Transverse colon (tissue), 4 donors: Measurements from ENCODE around the gene PIGB. TPM values are rescaled to one million over a fixed set of nuclear protein-coding genes. Genes with fewer than 3 reads are reported as not detected.

ENCODE experiments used
- DNase-seq: peaks from one replicate; pipeline ENCODE4 v3.0.0-alpha.2; 2019
- H3K27ac ChIP-seq, 4 donors: fragments of 200-600 bp; sonication (generic); 2 replicates each; pipeline ENCODE4 v1.5.1; 2016 to 2018; ENCODE audit warnings: inconsistent platforms in 4 of 4
- H3K27me3 ChIP-seq: fragments of 200-600 bp; sonication (generic); 2 replicates; pipeline ENCODE4 v1.5.1; 2017; ENCODE audit warnings: inconsistent platforms
- H3K36me3 ChIP-seq, 4 donors: fragments of 200-600 bp; sonication (generic); 2 replicates each; pipeline ENCODE4 v1.5.1; 2017 to 2019; ENCODE audit warnings: inconsistent platforms in 4 of 4
- H3K4me1 ChIP-seq, 4 donors: fragments of 200-600 bp; sonication (generic); 2 replicates each; pipeline ENCODE4 v1.5.1; 2017 to 2020; ENCODE audit warnings: inconsistent platforms in 4 of 4
- H3K4me3 ChIP-seq, 4 donors: fragments of 200-600 bp; sonication (generic); 1 replicate in 1 of 4; 2 replicates in 3 of 4; pipeline versions ENCODE4 v1.5.1 to v1.6.1; 2017 to 2019; ENCODE audit warnings: inconsistent platforms in 4 of 4
- H3K9me3 ChIP-seq, 2 donors: fragments of 200-600 bp; sonication (generic); 2 replicates each; pipeline ENCODE4 v1.5.1; 2017 to 2019; ENCODE audit warnings: inconsistent platforms in 2 of 2
- CTCF ChIP-seq, 5 experiments: fragments of 200-600 bp in 3 of 5; fragments of 450-650 bp in 2 of 5; sonication (generic) in 3 of 5; IDR thresholded peaks; 1 replicate in 2 of 5; 2 replicates in 3 of 5; pipeline ENCODE4 v1.5.1; 2016 to 2017; ENCODE audit warnings: antibody characterized with exemption in 5 of 5, inconsistent platforms in 3 of 5, mild to moderate bottlenecking in 2 of 5, moderate library complexity in 1 of 5
- EP300 ChIP-seq: sonication (generic); formaldehyde crosslinking; IDR thresholded peaks from one replicate; pipeline ENCODE4 v1.6.1; 2017; ENCODE audit warnings: antibody characterized with exemption, low read depth
- POLR2A ChIP-seq: fragments of 450-650 bp; IDR thresholded peaks from one replicate; pipeline ENCODE4 v1.6.1; 2016; ENCODE audit warnings: antibody characterized with exemption, mild to moderate bottlenecking, moderate library complexity
- POLR2AphosphoS5 ChIP-seq, 3 donors: sonication (generic); formaldehyde crosslinking; IDR thresholded peaks; one replicate each; pipeline ENCODE4 v1.6.1; 2016; ENCODE audit warnings: antibody characterized with exemption in 3 of 3
- WGBS, 2 donors: methylation state at CpG; one replicate each; pipeline ENCODE4 v1.1.5; 2018; ENCODE audit warnings: low coverage in 1 of 2; 5-methylcytosine and 5-hydroxymethylcytosine counted together
- in situ Hi-C, 4 donors: fragments of 200-750 bp; cut with MboI; loops; one replicate each; pipeline versions ENCODE4 v1.15.0 to v1.15.1; 2017; ENCODE audit warnings: low sequenced_read_pairs in 3 of 4, low pct_ligation_motif_present in 1 of 4, low pct_unique_long_range_greater_than_20kb in 1 of 4
- intact Hi-C: fragments of 100-400 bp; cut with DNase I; formaldehyde crosslinking; loops from one replicate; pipeline ENCODE4 v1.15.1; 2023; ENCODE audit warnings: low total_unique reads
- total RNA-seq, 4 donors: library from RNA; depleted of rRNA; stranded (reverse); fragments of >200 nt; gene quantifications; one replicate each; pipeline ENCODE4 v1.1.0, GENCODE V29; 2016

Gene PIGB
- total RNA-seq, 4 donors from 2014 or later = 0.60 to 15.3 (median 14.5) TPM

GRCh38 chr15:55379095-55379494 lies 60.1 kb downstream of the PIGB start:
- H3K4me1 ChIP-seq = peaks cover 0 to 4% (median 0%) of the 10 kb centered on the region in 4 donors
- WGBS, 2 donors = 81 to 85% methylated on average over 5 of the region's 5 CpGs
- no peaks in the 10 kb centered on the region for H3K27me3 ChIP-seq
- intact Hi-C loops (no loop called here), in situ Hi-C loops (no loop called here)
- H3K9me3 ChIP-seq = no peaks in the 10 kb centered on the region
- H3K4me3 ChIP-seq = no peak overlapping the region
- no peak overlapping the region for H3K27ac ChIP-seq
- TF ChIP-seq POLR2AphosphoS5 (IDR thresholded peaks at IDR 0.05) (no peak), POLR2A (no peak), CTCF (IDR thresholded peaks at IDR 0.05) (no peak), EP300 (no peak)
- DNase-seq = no peak
- H3K36me3 ChIP-seq = peaks cover 0 to 51% (median 21%) of the 10 kb centered on the region in 4 donors

GRCh38 chr15:55381595-55381994 lies 62.6 kb downstream of the PIGB start:
- H3K36me3 ChIP-seq = peaks cover 0 to 51% (median 22%) of the 10 kb centered on the region in 4 donors
- TF ChIP-seq CTCF (IDR thresholded peaks at IDR 0.05) = no peak
- H3K4me3 ChIP-seq = no peak overlapping the region
- intact Hi-C loops (no loop called here), in situ Hi-C loops (no loop called here)
- H3K9me3 ChIP-seq = no peaks in the 10 kb centered on the region
- H3K27ac ChIP-seq = no peak overlapping the region
- H3K4me1 ChIP-seq = no peaks in the 10 kb centered on the region
- no peak for DNase-seq
- H3K27me3 ChIP-seq = no peaks in the 10 kb centered on the region

GRCh38 chr15:55383687-55384086 lies 64.7 kb downstream of the PIGB start:
- 94 to 97% methylated on average over 2 of the region's 2 CpGs for WGBS, 2 donors
- TF ChIP-seq POLR2AphosphoS5 (IDR thresholded peaks at IDR 0.05) (no peak), CTCF (IDR thresholded peaks at IDR 0.05) (no peak), EP300 (no peak), POLR2A (no peak)
- Histone ChIP-seq H3K27me3 (no peaks in the 10 kb centered on the region), H3K36me3 (peaks cover 0 to 33% (median 12%) of the 10 kb centered on the region in 4 donors), H3K4me1 (no peaks in the 10 kb centered on the region), H3K27ac (no peak overlapping the region), H3K9me3 (no peaks in the 10 kb centered on the region), H3K4me3 (no peak overlapping the region)
- no peak for DNase-seq
- intact Hi-C loops = no loop called here
- in situ Hi-C loops = no loop called here

GRCh38 chr15:55387027-55387426 lies 68.0 kb downstream of the PIGB start:
- no peaks in the 10 kb centered on the region for H3K9me3 ChIP-seq
- peaks cover 0 to 19% (median 8%) of the 10 kb centered on the region in 4 donors for H3K36me3 ChIP-seq
- in situ Hi-C loops (no loop called here), intact Hi-C loops (no loop called here)
- H3K4me1 ChIP-seq = peaks cover 0 to 4% (median 0%) of the 10 kb centered on the region in 4 donors
- no peaks in the 10 kb centered on the region for H3K27me3 ChIP-seq
- no peak for DNase-seq
- no peak overlapping the region for H3K4me3 ChIP-seq
- no peak overlapping the region for H3K27ac ChIP-seq
- TF ChIP-seq POLR2AphosphoS5 (IDR thresholded peaks at IDR 0.05) = no peak
- TF ChIP-seq CTCF (IDR thresholded peaks at IDR 0.05) = no peak
- no peak for TF ChIP-seq EP300
